DOHH2 (cell line): Measurements from ENCODE around the gene ITGA11.

ENCODE experiments used
- H3F3A ChIP-seq: fragments of 200-600 bp; sonication (generic), shearing (Covaris generic); 2 replicates; pipeline ENCODE4 v1.6.0; 2016; ENCODE audit warnings: antibody characterized with exemption, mild to moderate bottlenecking; ENCODE audit not compliant: control insufficient read depth, insufficient read depth
- H3K27ac ChIP-seq: fragments of 200-600 bp; sonication (generic); 2 replicates; pipeline ENCODE4 v1.5.1; 2014; ENCODE audit warnings: low read depth, mild to moderate bottlenecking, low read length, moderate library complexity
- H3K27me3 ChIP-seq: fragments of 200-600 bp; sonication (generic); 2 replicates; pipeline ENCODE4 v1.6.1; 2014; ENCODE audit warnings: mild to moderate bottlenecking, low read length, mixed read lengths; ENCODE audit not compliant: control insufficient read depth
- H3K36me3 ChIP-seq: fragments of 200-600 bp; sonication (generic); 2 replicates; pipeline ENCODE4 v1.6.1; 2014; ENCODE audit warnings: mild to moderate bottlenecking, low read length, moderate library complexity, mixed read lengths; ENCODE audit not compliant: control insufficient read depth
- H3K4me1 ChIP-seq: fragments of 200-600 bp; sonication (generic); 2 replicates; pipeline ENCODE4 v1.6.1; 2014; ENCODE audit warnings: mild to moderate bottlenecking, low read length, mixed read lengths; ENCODE audit not compliant: control insufficient read depth
- H3K4me2 ChIP-seq: fragments of 200-600 bp; sonication (generic); 2 replicates; pipeline ENCODE4 v1.6.0; 2014; ENCODE audit warnings: mild to moderate bottlenecking, low read length, moderate library complexity
- H3K4me3 ChIP-seq: fragments of 200-600 bp; sonication (generic); 2 replicates; pipeline ENCODE4 v1.5.1; 2014; ENCODE audit warnings: mild to moderate bottlenecking, low read length, mixed read lengths
- H3K79me2 ChIP-seq: fragments of 200-600 bp; sonication (generic); 2 replicates; pipeline ENCODE4 v1.6.1; 2014; ENCODE audit warnings: mild to moderate bottlenecking, low read length, mixed read lengths; ENCODE audit not compliant: control insufficient read depth
- H3K9me2 ChIP-seq: fragments of 200-600 bp; sonication (generic); replicated peaks from 2 replicates; pipeline ENCODE4 v1.6.1; 2014; ENCODE audit warnings: mild to moderate bottlenecking, low read length, mixed read lengths; ENCODE audit not compliant: control insufficient read depth
- H3K9me3 ChIP-seq: fragments of 200-600 bp; sonication (generic); 2 replicates; pipeline ENCODE4 v1.6.1; 2014; ENCODE audit warnings: antibody characterized with exemption, low read length, mixed read lengths; ENCODE audit not compliant: control insufficient read depth, insufficient read depth
- H4K20me1 ChIP-seq: fragments of 200-600 bp; sonication (generic); 2 replicates; pipeline ENCODE4 v1.6.0; 2014; ENCODE audit warnings: low read depth, mild to moderate bottlenecking, antibody characterized with exemption, low read length, moderate library complexity; ENCODE audit not compliant: control insufficient read depth, insufficient read depth
- CTCF ChIP-seq: fragments of 200-600 bp; sonication (generic); IDR thresholded peaks from one replicate; pipeline ENCODE4 v1.5.1; 2014; ENCODE audit warnings: antibody characterized with exemption, mild to moderate bottlenecking, low read depth, low read length; ENCODE audit not compliant: poor library complexity, severe bottlenecking
- EZH2phosphoT487 ChIP-seq: fragments of 200-600 bp; sonication (generic); IDR thresholded peaks from 2 replicates; pipeline ENCODE4 v1.6.1; 2017; ENCODE audit warnings: borderline replicate concordance, mild to moderate bottlenecking, antibody characterized with exemption, low read length, moderate library complexity, mixed read lengths

ITGA11 gene

GRCh38 chr15:68285259-68285980, 146.5 kb downstream of the ITGA11 start:
- peaks cover 51% of the 10 kb centered on the region for H3K36me3 ChIP-seq
- H3K27me3 ChIP-seq: no peaks in the 10 kb centered on the region
- H3K27ac ChIP-seq: no peak overlapping the region
- H3K4me2 ChIP-seq: no peak overlapping the region
- peaks cover 100% of the 10 kb centered on the region for H3K79me2 ChIP-seq
- TF ChIP-seq EZH2phosphoT487 (no peak), CTCF (no peak)
- H3K9me3 ChIP-seq: no peaks in the 10 kb centered on the region
- H3F3A ChIP-seq: no peaks in the 10 kb centered on the region
- H3K4me1 ChIP-seq: peaks cover 21% of the 10 kb centered on the region
- H3K4me3 ChIP-seq: no peak overlapping the region
- H4K20me1 ChIP-seq: peaks cover 19% of the 10 kb centered on the region
- H3K9me2 ChIP-seq: no peaks in the 10 kb centered on the region

- peaks cover 28% of the 10 kb centered on the region for H3K4me1 ChIP-seq
- no peak overlapping the region for H3K4me2 ChIP-seq
Measured at GRCh38 chr15:68284616-68285258, 147.2 kb downstream of the ITGA11 start.

GRCh38 chr15:68283401-68283800, 148.6 kb downstream of the ITGA11 start:
- H3K27ac ChIP-seq: no peak overlapping the region
- no peaks in the 10 kb centered on the region for H3K27me3 ChIP-seq
- peaks cover 100% of the 10 kb centered on the region for H3K79me2 ChIP-seq
- peaks cover 35% of the 10 kb centered on the region for H3K4me1 ChIP-seq
- peaks cover 55% of the 10 kb centered on the region for H3K36me3 ChIP-seq
- H3K4me2 ChIP-seq: no peak overlapping the region
- H3K9me2 ChIP-seq: no peaks in the 10 kb centered on the region
- TF ChIP-seq CTCF (no peak), EZH2phosphoT487 (no peak)
- peaks cover 39% of the 10 kb centered on the region for H4K20me1 ChIP-seq
- H3K9me3 ChIP-seq: no peaks in the 10 kb centered on the region
- H3K4me3 ChIP-seq: no peak overlapping the region
- no peaks in the 10 kb centered on the region for H3F3A ChIP-seq

More at GRCh38 chr15:68284616-68285258, 147.2 kb downstream of the ITGA11 start:
- Histone ChIP-seq H3K79me2 (peaks cover 100% of the 10 kb centered on the region), H3K36me3 (peaks cover 51% of the 10 kb centered on the region), H4K20me1 (peaks cover 26% of the 10 kb centered on the region), H3K27me3 (no peaks in the 10 kb centered on the region), H3K27ac (no peak overlapping the region), H3K4me3 (no peak overlapping the region), H3F3A (no peaks in the 10 kb centered on the region), H3K9me3 (no peaks in the 10 kb centered on the region), H3K9me2 (no peaks in the 10 kb centered on the region)
- no peak for TF ChIP-seq EZH2phosphoT487
- no peak for TF ChIP-seq CTCF
